DND-41 (cell line): ENCODE data around the gene CDHR3.

ENCODE experiments used
- CTCF ChIP-seq: IDR thresholded peaks from 2 replicates; pipeline ENCODE4 v1.5.1; 2012; ENCODE audit warnings: borderline replicate concordance, low read length, moderate library complexity, mild to moderate bottlenecking; ENCODE audit not compliant: poor library complexity, severe bottlenecking; ENCODE audit errors: extremely low read depth
- EZH2 ChIP-seq: IDR thresholded peaks from 3 replicates; pipeline ENCODE4 v1.6.1; 2012; ENCODE audit warnings: borderline replicate concordance, low read depth, mild to moderate bottlenecking, moderate library complexity, low read length, inconsistent platforms; ENCODE audit not compliant: severe bottlenecking

GRCh38 chr7:105937411-105937810 lies 25.7 kb upstream of the CDHR3 start:
- no peak for TF ChIP-seq CTCF
- TF ChIP-seq EZH2: no peak
